Panc1 (cell line): ENCODE data around the gene PRRC2C. TPM values are rescaled to one million over a fixed set of nuclear protein-coding genes. Genes with fewer than 3 reads are reported as not detected.
"Not testable (repeated sequence)": the region's sequence is repeated elsewhere in the genome, so short reads cannot be mapped to it uniquely, and the experiment has no call there.

Experiments
- ATAC-seq: fragments of 200-7000 bp; cut with Tn5 transposase; 2 replicates; pipeline ENCODE4 v1.9.1; 2020; ENCODE audit warnings: mild to moderate bottlenecking, moderate library complexity
- BruUV-seq: library from RNA; stranded (reverse); fragments of 400-500 nt; replicated peaks from 2 replicates; lab custom pipeline; 2021; lab: Mats Ljungman, UMichigan
- CTCF ChIA-PET: fragments of 300-600 bp; sonication (Branson Sonifier 250); formaldehyde crosslinking; loops from one replicate; lab custom pipeline; 2022; ENCODE audit warnings: antibody characterized with exemption; lab: Charles Lee
- POLR2A ChIA-PET: fragments of 300-600 bp; sonication (Branson Sonifier 250); formaldehyde crosslinking; loops from one replicate; lab custom pipeline; 2022; ENCODE audit warnings: antibody characterized with exemption; lab: Charles Lee
- DNase-seq: peaks from one replicate; pipeline ENCODE4 v3.0.0-alpha.2; 2010; ENCODE audit warnings: low read depth, low spot score
- H3K27ac ChIP-seq: 2 replicates; pipeline ENCODE4 v1.5.1; 2011; ENCODE audit warnings: mild to moderate bottlenecking, low read length, inconsistent platforms
- H3K27me3 ChIP-seq: fragments of 200-500 bp; sonication (Bioruptor generic); 2 replicates; pipeline ENCODE4 v1.6.0; 2014; ENCODE audit warnings: low read length, inconsistent platforms; ENCODE audit not compliant: control insufficient read depth, insufficient read depth
- H3K36me3 ChIP-seq: fragments of 200-500 bp; sonication (Bioruptor generic); 2 replicates; pipeline ENCODE4 v1.5.1; 2014; ENCODE audit warnings: inconsistent platforms, mild to moderate bottlenecking, low read length, moderate library complexity; ENCODE audit not compliant: control insufficient read depth, insufficient read depth
- H3K4me1 ChIP-seq: 2 replicates; pipeline ENCODE4 v1.5.1; 2011; ENCODE audit warnings: inconsistent platforms, mild to moderate bottlenecking, low read length, moderate library complexity; ENCODE audit not compliant: control insufficient read depth, insufficient read depth
- H3K4me3 ChIP-seq, 2 experiments: 2 replicates each; pipeline ENCODE4 v1.5.1; 2011 to 2012; ENCODE audit warnings: low read depth in 2 of 2, low read length in 2 of 2, mild to moderate bottlenecking in 2 of 2, inconsistent platforms in 1 of 2, moderate library complexity in 1 of 2
- H3K9me3 ChIP-seq: fragments of 200-500 bp; sonication (Bioruptor generic); 2 replicates; pipeline ENCODE4 v1.5.1; 2014; ENCODE audit warnings: low read depth, mild to moderate bottlenecking, inconsistent platforms, low read length, moderate library complexity; ENCODE audit not compliant: control insufficient read depth, insufficient read depth
- POLR2AphosphoS5 ChIP-seq: IDR thresholded peaks from 2 replicates; pipeline ENCODE4 v1.6.1; 2012; ENCODE audit warnings: mild to moderate bottlenecking, low read depth, low read length, moderate library complexity
- SIN3A ChIP-seq: IDR thresholded peaks from 2 replicates; pipeline ENCODE4 v1.6.1; 2012; ENCODE audit warnings: low read depth, mild to moderate bottlenecking, low read length, moderate library complexity, borderline replicate concordance; ENCODE audit not compliant: insufficient read depth
- TCF7L2 ChIP-seq: IDR thresholded peaks from 2 replicates; pipeline ENCODE4 v1.6.1; 2011; ENCODE audit warnings: mild to moderate bottlenecking, low read depth, low read length, inconsistent platforms
- in situ Hi-C: cut with HindIII; loops from 2 replicates; pipeline ENCODE4 v1.10.0; 2016; ENCODE audit warnings: low sequenced_read_pairs, low pct_unique_long_range_greater_than_20kb
- intact Hi-C: fragments of 100-400 bp; cut with micrococcal nuclease; formaldehyde crosslinking; loops from one replicate; pipeline ENCODE4 v1.10.0; 2022; ENCODE audit not compliant: unreplicated experiment
- total RNA-seq: library from RNA; stranded (reverse); gene quantifications from one replicate; pipeline ENCODE4 v1.2.1, GENCODE V29; 2021; ENCODE audit not compliant: unreplicated experiment
- TF ChIP-seq, protein P1 (sequence below): fragments of 450-650 bp; IDR thresholded peaks from 2 replicates; pipeline ENCODE4 v1.5.1; 2017; ENCODE audit warnings: mild to moderate bottlenecking
- TF ChIP-seq, protein P2 (sequence below), 2 experiments: IDR thresholded peaks; 2 replicates each; pipeline ENCODE4 v1.6.1; 2011 to 2012; ENCODE audit warnings: low read depth in 2 of 2, control low read depth in 1 of 2, low read length in 1 of 2, mild to moderate bottlenecking in 1 of 2, moderate library complexity in 1 of 2; ENCODE audit not compliant: insufficient read depth in 1 of 2

The PRRC2C gene
- total RNA-seq, 1 experiment from 2014 or later = 145 TPM

DNA sequence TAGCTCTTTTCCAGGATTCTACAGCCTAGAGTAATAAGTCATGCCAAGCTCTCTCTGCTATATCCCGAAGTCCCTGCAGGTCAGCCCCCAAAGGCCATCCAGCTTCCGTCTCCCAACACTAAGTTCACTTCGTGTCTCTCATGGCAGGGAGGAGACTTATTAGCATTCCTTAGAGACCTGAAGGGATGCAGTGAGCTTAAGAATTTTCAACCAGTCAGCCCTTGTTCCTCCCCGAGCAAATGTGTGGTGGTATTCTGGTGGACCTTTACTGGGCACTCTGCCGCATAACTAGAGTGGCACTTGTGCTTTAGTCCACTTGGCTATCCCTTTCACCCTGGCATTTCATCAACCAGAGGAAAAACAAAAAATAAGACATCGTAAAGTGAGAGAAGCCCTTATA lies 117.7 kb downstream of the PRRC2C start:
- CTCF ChIA-PET, in situ Hi-C loops, POLR2A ChIA-PET, H3K4me3 ChIP-seq, DNase-seq, H3K9me3 ChIP-seq, intact Hi-C loops, H3K36me3 ChIP-seq, H3K4me1 ChIP-seq, H3K27me3 ChIP-seq, BruUV-seq, ATAC-seq, H3K27ac ChIP-seq: not testable (repeated sequence)

DNA sequence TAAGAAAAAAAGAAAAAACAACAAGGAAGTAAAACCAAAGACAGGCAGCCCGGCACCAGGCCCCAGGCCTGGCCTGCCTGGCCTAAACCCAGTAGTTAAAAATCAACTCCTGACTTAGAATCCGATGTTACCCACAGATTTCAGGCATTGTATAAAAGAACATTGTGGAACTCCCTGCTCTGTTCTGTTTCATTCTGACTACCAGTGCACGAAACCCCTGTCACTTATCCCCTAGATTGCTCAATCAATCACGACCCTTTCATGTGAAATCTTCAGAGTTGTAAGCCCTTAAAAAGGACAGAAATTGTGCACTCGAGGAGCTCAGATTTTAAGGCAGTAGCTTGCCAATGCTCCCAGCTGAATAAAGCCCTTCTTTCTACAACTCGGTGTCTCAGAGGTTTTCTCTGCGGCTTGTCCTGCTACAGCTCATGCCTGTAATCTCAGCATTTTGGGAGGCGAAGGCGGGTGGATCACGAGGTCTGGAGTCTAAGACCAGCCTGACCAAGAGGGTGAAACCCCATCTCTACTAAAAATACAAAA lies 121.1 kb downstream of the PRRC2C start:
- in situ Hi-C loops (no loop called here), intact Hi-C loops (no loop called here)
- ATAC-seq (no peak), DNase-seq (no peak)
- ChIA-PET POLR2A (interaction anchor here (0.7 kb wide), 1 partner anchor 43 kb away, joined by 3 read pairs; no protein-coding TSS in a partner anchor), CTCF (interaction anchor here (0.8 kb wide), 1 partner anchor 48 kb away, joined by 3 read pairs; no protein-coding TSS in a partner anchor)
- H3K36me3 ChIP-seq = no peaks in the 10 kb centered on the region
- no peak overlapping the region for H3K27ac ChIP-seq
- no peak overlapping the region for H3K4me3 ChIP-seq
- H3K27me3 ChIP-seq = no peaks in the 10 kb centered on the region
- H3K9me3 ChIP-seq = no peaks in the 10 kb centered on the region
- BruUV-seq = no TSS peak
- TF ChIP-seq POLR2AphosphoS5 (no peak), SIN3A (no peak), TCF7L2 (no peak)
- TF ChIP-seq, protein P1, sequence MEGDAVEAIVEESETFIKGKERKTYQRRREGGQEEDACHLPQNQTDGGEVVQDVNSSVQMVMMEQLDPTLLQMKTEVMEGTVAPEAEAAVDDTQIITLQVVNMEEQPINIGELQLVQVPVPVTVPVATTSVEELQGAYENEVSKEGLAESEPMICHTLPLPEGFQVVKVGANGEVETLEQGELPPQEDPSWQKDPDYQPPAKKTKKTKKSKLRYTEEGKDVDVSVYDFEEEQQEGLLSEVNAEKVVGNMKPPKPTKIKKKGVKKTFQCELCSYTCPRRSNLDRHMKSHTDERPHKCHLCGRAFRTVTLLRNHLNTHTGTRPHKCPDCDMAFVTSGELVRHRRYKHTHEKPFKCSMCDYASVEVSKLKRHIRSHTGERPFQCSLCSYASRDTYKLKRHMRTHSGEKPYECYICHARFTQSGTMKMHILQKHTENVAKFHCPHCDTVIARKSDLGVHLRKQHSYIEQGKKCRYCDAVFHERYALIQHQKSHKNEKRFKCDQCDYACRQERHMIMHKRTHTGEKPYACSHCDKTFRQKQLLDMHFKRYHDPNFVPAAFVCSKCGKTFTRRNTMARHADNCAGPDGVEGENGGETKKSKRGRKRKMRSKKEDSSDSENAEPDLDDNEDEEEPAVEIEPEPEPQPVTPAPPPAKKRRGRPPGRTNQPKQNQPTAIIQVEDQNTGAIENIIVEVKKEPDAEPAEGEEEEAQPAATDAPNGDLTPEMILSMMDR = no peak
- TF ChIP-seq, protein P2, sequence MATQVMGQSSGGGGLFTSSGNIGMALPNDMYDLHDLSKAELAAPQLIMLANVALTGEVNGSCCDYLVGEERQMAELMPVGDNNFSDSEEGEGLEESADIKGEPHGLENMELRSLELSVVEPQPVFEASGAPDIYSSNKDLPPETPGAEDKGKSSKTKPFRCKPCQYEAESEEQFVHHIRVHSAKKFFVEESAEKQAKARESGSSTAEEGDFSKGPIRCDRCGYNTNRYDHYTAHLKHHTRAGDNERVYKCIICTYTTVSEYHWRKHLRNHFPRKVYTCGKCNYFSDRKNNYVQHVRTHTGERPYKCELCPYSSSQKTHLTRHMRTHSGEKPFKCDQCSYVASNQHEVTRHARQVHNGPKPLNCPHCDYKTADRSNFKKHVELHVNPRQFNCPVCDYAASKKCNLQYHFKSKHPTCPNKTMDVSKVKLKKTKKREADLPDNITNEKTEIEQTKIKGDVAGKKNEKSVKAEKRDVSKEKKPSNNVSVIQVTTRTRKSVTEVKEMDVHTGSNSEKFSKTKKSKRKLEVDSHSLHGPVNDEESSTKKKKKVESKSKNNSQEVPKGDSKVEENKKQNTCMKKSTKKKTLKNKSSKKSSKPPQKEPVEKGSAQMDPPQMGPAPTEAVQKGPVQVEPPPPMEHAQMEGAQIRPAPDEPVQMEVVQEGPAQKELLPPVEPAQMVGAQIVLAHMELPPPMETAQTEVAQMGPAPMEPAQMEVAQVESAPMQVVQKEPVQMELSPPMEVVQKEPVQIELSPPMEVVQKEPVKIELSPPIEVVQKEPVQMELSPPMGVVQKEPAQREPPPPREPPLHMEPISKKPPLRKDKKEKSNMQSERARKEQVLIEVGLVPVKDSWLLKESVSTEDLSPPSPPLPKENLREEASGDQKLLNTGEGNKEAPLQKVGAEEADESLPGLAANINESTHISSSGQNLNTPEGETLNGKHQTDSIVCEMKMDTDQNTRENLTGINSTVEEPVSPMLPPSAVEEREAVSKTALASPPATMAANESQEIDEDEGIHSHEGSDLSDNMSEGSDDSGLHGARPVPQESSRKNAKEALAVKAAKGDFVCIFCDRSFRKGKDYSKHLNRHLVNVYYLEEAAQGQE (IDR thresholded peaks at IDR 0.05; ENCODE audit: insufficient read depth in 1 of 2, low read depth in 2 of 2, low read length in 1 of 2) = no peak
- H3K4me1 ChIP-seq = no peaks in the 10 kb centered on the region

DNA sequence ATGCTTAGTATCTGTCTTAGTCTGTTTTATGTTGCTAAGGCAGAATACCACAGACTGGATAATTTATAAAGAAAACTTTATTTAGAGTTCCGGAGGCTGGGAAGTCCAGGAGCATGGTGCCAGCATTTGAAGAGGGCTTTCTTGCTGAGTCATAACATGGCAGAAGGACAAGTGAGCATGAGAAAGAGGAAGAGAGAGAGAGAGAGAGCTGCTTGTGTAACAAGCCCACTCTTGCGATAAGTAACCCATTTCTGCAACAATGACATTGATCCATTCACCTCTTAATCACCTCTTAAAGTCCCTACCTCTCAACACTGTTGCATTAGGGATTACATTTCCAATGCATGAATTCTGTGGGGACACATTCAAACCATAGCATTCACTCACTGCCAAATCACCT lies 125.1 kb downstream of the PRRC2C start:
- Histone ChIP-seq H3K4me1 (no peaks in the 10 kb centered on the region), H3K36me3 (no peaks in the 10 kb centered on the region), H3K9me3 (no peaks in the 10 kb centered on the region), H3K27me3 (no peaks in the 10 kb centered on the region), H3K4me3 (no peak overlapping the region), H3K27ac (no peak overlapping the region)
- in situ Hi-C loops = no loop called here
- no peak for TF ChIP-seq SIN3A
- TF ChIP-seq, protein P1 = no peak
- no peak for TF ChIP-seq POLR2AphosphoS5
- TF ChIP-seq, protein P2 (IDR thresholded peaks at IDR 0.05; ENCODE audit: insufficient read depth in 1 of 2, low read depth in 2 of 2, low read length in 1 of 2) = no peak
- TF ChIP-seq TCF7L2 = no peak
- DNase-seq = no peak
- intact Hi-C loops = no loop called here
- no TSS peak for BruUV-seq
- CTCF ChIA-PET = no interaction called here
- ATAC-seq = no peak
- POLR2A ChIA-PET = interaction anchor here (0.5 kb wide), 1 partner anchor 183 kb away, joined by 3 read pairs; no protein-coding TSS in a partner anchor
